Esophagus muscularis mucosa (tissue), 2 donors: Measurements from ENCODE around the gene DUSP15.

Experiments
- EP300 ChIP-seq: sonication (generic); formaldehyde crosslinking; IDR thresholded peaks from one replicate; pipeline ENCODE4 v1.6.1; 2017; ENCODE audit warnings: antibody characterized with exemption
- POLR2A ChIP-seq: fragments of 450-650 bp; IDR thresholded peaks from one replicate; pipeline ENCODE4 v1.6.1; 2017; ENCODE audit warnings: antibody characterized with exemption, moderate library complexity, mild to moderate bottlenecking, low read depth

- TF ChIP-seq POLR2A (no peak), EP300 (no peak)
Observed at GRCh38 chr20:31868853-31869672, 1.3 kb downstream of the DUSP15 start.
